GM23338 (cell line): ENCODE measurements around the gene TRPM3. TPM values are rescaled to one million over a fixed set of nuclear protein-coding genes. Genes with fewer than 3 reads are reported as not detected.

Experiments
- ATAC-seq: fragments of 200-7000 bp; cut with Tn5 transposase; 3 replicates; pipeline ENCODE4 v1.9.1; 2020
- DNase-seq: peaks from one replicate; pipeline ENCODE4 v3.0.0-alpha.2; 2015; ENCODE audit warnings: low spot score
- H2AFZ ChIP-seq: fragments of 200-600 bp; sonication (generic); 2 replicates; pipeline ENCODE4 v1.8.0; 2016; ENCODE audit warnings: antibody characterized with exemption, mild to moderate bottlenecking, moderate library complexity
- H3F3A ChIP-seq: fragments of 200-600 bp; sonication (generic); replicated peaks from 2 replicates; pipeline ENCODE4 v1.8.0; 2017; ENCODE audit warnings: antibody characterized with exemption, mixed run types, low read depth
- H3K27ac ChIP-seq: fragments of 200-600 bp; sonication (generic); 2 replicates; pipeline ENCODE4 v1.6.1; 2016; ENCODE audit warnings: low read depth
- H3K27me3 ChIP-seq: fragments of 200-600 bp; sonication (generic); 2 replicates; pipeline ENCODE4 v1.8.0; 2016; ENCODE audit warnings: mild to moderate bottlenecking, mixed run types, moderate library complexity; ENCODE audit not compliant: insufficient read depth
- H3K36me3 ChIP-seq: fragments of 200-600 bp; sonication (generic); 2 replicates; pipeline ENCODE4 v1.8.0; 2016; ENCODE audit warnings: mild to moderate bottlenecking; ENCODE audit not compliant: insufficient read depth
- H3K4me1 ChIP-seq: fragments of 200-600 bp; sonication (generic); 2 replicates; pipeline ENCODE4 v1.8.0; 2016; ENCODE audit warnings: mild to moderate bottlenecking, moderate library complexity; ENCODE audit not compliant: insufficient read depth
- H3K4me2 ChIP-seq: fragments of 200-600 bp; sonication (generic); 2 replicates; pipeline ENCODE4 v1.7.1; 2017; ENCODE audit warnings: mixed run types
- H3K4me3 ChIP-seq: fragments of 200-600 bp; sonication (generic); 2 replicates; pipeline ENCODE4 v1.6.1; 2016; ENCODE audit warnings: mixed run types
- H3K79me2 ChIP-seq: fragments of 200-600 bp; sonication (generic); replicated peaks from 2 replicates; pipeline ENCODE4 v1.8.0; 2017; ENCODE audit warnings: mild to moderate bottlenecking; ENCODE audit not compliant: insufficient read depth
- H3K9me2 ChIP-seq: fragments of 200-600 bp; sonication (generic); 2 replicates; pipeline ENCODE4 v1.8.0; 2017; ENCODE audit not compliant: insufficient read depth
- H4K20me1 ChIP-seq: fragments of 200-600 bp; sonication (generic); replicated peaks from 2 replicates; pipeline ENCODE4 v1.8.0; 2017; ENCODE audit warnings: mild to moderate bottlenecking; ENCODE audit not compliant: insufficient read depth
- H3K27ac Mint-ChIP-seq: 2 replicates; pipeline ENCODE4 v1.8.0; 2020; ENCODE audit warnings: inconsistent platforms, mild to moderate bottlenecking, moderate library complexity, mixed read lengths
- H3K27me3 Mint-ChIP-seq: 3 replicates; pipeline ENCODE4 v1.8.0; 2022; ENCODE audit warnings: low read depth, mild to moderate bottlenecking, moderate library complexity, mixed read lengths, inconsistent platforms; ENCODE audit not compliant: insufficient read depth, poor library complexity
- H3K36me3 Mint-ChIP-seq: 3 replicates; pipeline ENCODE4 v1.8.0; 2021; ENCODE audit warnings: low read depth, mild to moderate bottlenecking, inconsistent platforms, moderate library complexity, mixed read lengths
- H3K4me1 Mint-ChIP-seq: 3 replicates; pipeline ENCODE4 v1.8.0; 2020; ENCODE audit warnings: mild to moderate bottlenecking, inconsistent platforms, mixed read lengths
- H3K4me3 Mint-ChIP-seq: 3 replicates; pipeline ENCODE4 v1.8.0; 2021; ENCODE audit warnings: moderate library complexity, mild to moderate bottlenecking, inconsistent platforms, mixed read lengths
- H3K9me3 Mint-ChIP-seq: 3 replicates; pipeline ENCODE4 v1.8.0; 2020; ENCODE audit warnings: moderate library complexity, mild to moderate bottlenecking, inconsistent platforms, mixed read lengths
- ETS1 ChIP-seq: IDR thresholded peaks from 2 replicates; pipeline ENCODE4 v1.6.1; 2016; ENCODE audit warnings: antibody characterized with exemption
- EZH2 ChIP-seq: fragments of 200-600 bp; sonication (generic); IDR thresholded peaks from one replicate; pipeline ENCODE4 v1.8.0; 2017; ENCODE audit warnings: antibody characterized with exemption, mild to moderate bottlenecking, low read depth; ENCODE audit not compliant: unreplicated experiment
- EZH2phosphoT487 ChIP-seq: fragments of 200-600 bp; sonication (generic); IDR thresholded peaks from one replicate; pipeline ENCODE4 v1.8.1; 2018; ENCODE audit warnings: antibody characterized with exemption; ENCODE audit not compliant: unreplicated experiment
- JUNB ChIP-seq: IDR thresholded peaks from one replicate; pipeline ENCODE4 v1.6.1; 2016; ENCODE audit warnings: antibody characterized with exemption; ENCODE audit not compliant: unreplicated experiment
- NANOG ChIP-seq: IDR thresholded peaks from 2 replicates; pipeline ENCODE4 v1.6.1; 2016; ENCODE audit warnings: antibody characterized with exemption, borderline replicate concordance
- STAT1 ChIP-seq: IDR thresholded peaks from one replicate; pipeline ENCODE4 v1.6.1; 2016; ENCODE audit warnings: antibody characterized with exemption; ENCODE audit not compliant: unreplicated experiment
- ZNF114 ChIP-seq: fragments of 250-450 bp; sonication (Bioruptor Pico); IDR thresholded peaks from 2 replicates; pipeline ENCODE4 v1.5.0; 2020; ENCODE audit warnings: mild to moderate bottlenecking, moderate library complexity
- ZNF331 ChIP-seq: fragments of 250-450 bp; sonication (Bioruptor Pico); IDR thresholded peaks from 2 replicates; pipeline ENCODE4 v1.5.0; 2020; ENCODE audit warnings: low read depth, mild to moderate bottlenecking, moderate library complexity
- ZNF462 ChIP-seq: fragments of 250-450 bp; sonication (Bioruptor Pico); IDR thresholded peaks from 2 replicates; pipeline ENCODE4 v1.5.0; 2020; ENCODE audit warnings: mild to moderate bottlenecking, moderate library complexity
- polyA plus RNA-seq: library from polyadenylated mRNA; unstranded; fragments of >200 nt; fragmentation: Nextera tagmentation; extraction: Ambion mirVana; gene quantifications from 2 replicates; pipeline ENCODE4 v1.2.1, GENCODE V29; 2016
- total RNA-seq: library from RNA; depleted of rRNA; stranded (reverse); fragments of >200 nt; shearing (Covaris generic); gene quantifications from 2 replicates; pipeline ENCODE4 v1.2.3, GENCODE V29; 2014

Gene TRPM3
- total and polyA plus RNA-seq, 2 experiments from 2014 or later = 2.8 to 8.2 TPM

- TF ChIP-seq ZNF462 (no peak), ZNF331 (CRISPR knock-in tag) (no peak), ZNF114 (no peak), STAT1 (no peak), EZH2phosphoT487 (no peak)
Measured at GRCh38 chr9:70947511-70947910, 173.9 kb downstream of the TRPM3 start (continued).

DNA sequence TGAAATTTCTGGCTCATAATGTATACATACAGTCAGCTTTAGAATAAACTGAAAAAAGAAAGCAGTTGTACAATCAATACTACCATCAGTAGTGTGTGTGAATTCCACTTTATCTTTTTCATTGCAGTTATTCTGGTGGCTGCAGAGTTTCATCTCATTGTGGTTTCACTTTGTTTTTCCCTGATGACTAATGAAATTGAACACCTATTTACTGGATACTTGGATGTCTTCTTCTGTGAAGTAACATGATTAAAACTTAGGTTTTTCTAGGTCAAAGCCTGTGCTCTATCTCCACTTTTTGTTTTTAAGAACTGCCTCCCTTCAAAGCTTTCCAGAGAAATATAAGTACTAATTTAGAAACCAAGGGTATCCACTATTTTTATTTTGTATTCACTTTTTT is 174.3 kb downstream of the TRPM3 start:
- ATAC-seq (no peak), DNase-seq (no peak)
- Histone ChIP-seq H3K9me2 (no peaks in the 10 kb centered on the region; the same call in 1 of the 2 replicates), H2AFZ (no peak overlapping the region), H3K27me3 (no peaks in the 10 kb centered on the region), H3K79me2 (no peaks in the 10 kb centered on the region), H3K4me1 (peaks cover 6% of the 10 kb centered on the region), H3K4me3 (no peak overlapping the region), H3K27ac (no peak overlapping the region), H3K4me2 (no peak overlapping the region), H3K36me3 (no peaks in the 10 kb centered on the region), H4K20me1 (no peaks in the 10 kb centered on the region), H3F3A (no peaks in the 10 kb centered on the region)
- peak overlapping the region; percentile 18; the same call in 1 of the 2 replicates for H3K27ac Mint-ChIP-seq
- peaks cover 5% of the 10 kb centered on the region for H3K27me3 Mint-ChIP-seq
- no peaks in the 10 kb centered on the region for H3K9me3 Mint-ChIP-seq
- H3K4me3 Mint-ChIP-seq = no peak overlapping the region
- no peak for TF ChIP-seq NANOG
- TF ChIP-seq JUNB = no peak
- no peak for TF ChIP-seq ETS1
- TF ChIP-seq EZH2 = no peak
- no peaks in the 10 kb centered on the region for H3K36me3 Mint-ChIP-seq
- peaks cover 11% of the 10 kb centered on the region; the same call in 2 of the 3 replicates for H3K4me1 Mint-ChIP-seq
